ENCODE results near the gene NOP9.

DNA sequence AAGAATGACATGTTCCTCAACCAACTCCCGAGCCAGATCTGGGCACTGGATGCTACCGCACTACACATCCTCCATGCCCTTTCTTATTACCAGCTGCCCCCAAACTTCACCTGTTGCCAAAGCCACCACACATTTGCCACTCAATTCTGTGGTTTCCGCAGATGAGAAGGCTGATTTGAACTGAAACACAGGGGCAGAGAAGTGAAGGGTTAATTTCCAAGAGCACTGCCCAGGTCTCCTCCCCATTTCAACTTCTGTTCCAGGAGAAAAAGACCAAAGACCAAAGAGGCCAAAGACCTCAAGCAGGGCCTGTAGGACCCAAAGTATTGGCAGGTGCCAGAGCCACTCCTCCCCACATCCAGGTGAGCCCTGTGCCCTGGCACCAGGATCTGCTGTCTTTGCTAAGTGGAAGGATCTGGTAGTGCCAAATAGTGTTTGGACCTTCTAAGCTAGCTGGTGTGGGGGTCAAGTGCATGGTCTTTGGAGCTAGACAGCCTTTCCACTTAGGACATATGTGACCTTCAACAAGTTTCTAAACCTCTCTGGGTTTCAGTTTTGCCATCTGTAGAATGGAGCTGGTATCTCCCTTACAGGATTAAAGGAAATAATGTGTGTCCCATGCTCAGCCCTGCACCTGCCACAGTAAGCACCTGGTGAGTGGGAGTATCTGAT is 8.1 kb upstream of the NOP9 start:
- TF ChIP-seq CTCF (IDR thresholded peaks at IDR 0.05) (no peak), EP300 (IDR thresholded peaks at IDR 0.05; ENCODE audit: low read depth) (no peak)

Data from transverse colon (tissue), 3 donors.